Calu3 (cell line): ENCODE results near the gene WFIKKN2. TPM values are rescaled to one million over a fixed set of nuclear protein-coding genes. Genes with fewer than 3 reads are reported as not detected.

Experiments used
- BruUV-seq: library from RNA; stranded (reverse); fragments of 400-500 nt; replicated peaks from 2 replicates; lab custom pipeline; 2021; lab: Mats Ljungman, UMichigan
- CTCF ChIA-PET: fragments of 300-600 bp; sonication (Branson Sonifier 250); formaldehyde crosslinking; loops from one replicate; lab custom pipeline; 2022; ENCODE audit warnings: antibody characterized with exemption; lab: Charles Lee
- DNase-seq: peaks from one replicate; pipeline ENCODE4 v3.0.0; 2022
- H3K27ac Mint-ChIP-seq: one replicate; pipeline ENCODE4 v1.8.0; 2022; ENCODE audit warnings: mixed read lengths; ENCODE audit not compliant: unreplicated experiment
- H3K27me3 Mint-ChIP-seq: one replicate; pipeline ENCODE4 v1.8.0; 2022; ENCODE audit warnings: mixed read lengths; ENCODE audit not compliant: unreplicated experiment
- H3K36me3 Mint-ChIP-seq: one replicate; pipeline ENCODE4 v1.8.0; 2022; ENCODE audit warnings: mild to moderate bottlenecking, moderate library complexity, mixed read lengths; ENCODE audit not compliant: insufficient read depth, unreplicated experiment
- H3K4me1 Mint-ChIP-seq: one replicate; pipeline ENCODE4 v1.8.0; 2022; ENCODE audit warnings: mild to moderate bottlenecking, low read depth, mixed read lengths; ENCODE audit not compliant: unreplicated experiment
- H3K4me3 Mint-ChIP-seq: one replicate; pipeline ENCODE4 v1.8.0; 2022; ENCODE audit warnings: mild to moderate bottlenecking, low read depth, moderate library complexity, mixed read lengths; ENCODE audit not compliant: unreplicated experiment
- H3K9me3 Mint-ChIP-seq: one replicate; pipeline ENCODE4 v1.8.0; 2022; ENCODE audit warnings: low read depth, mixed read lengths; ENCODE audit not compliant: unreplicated experiment
- intact Hi-C: fragments of 100-400 bp; cut with micrococcal nuclease; formaldehyde crosslinking; loops from one replicate; pipeline ENCODE4 v1.10.0; 2022; ENCODE audit not compliant: unreplicated experiment
- total RNA-seq: library from RNA; stranded (reverse); gene quantifications from 2 replicates; pipeline ENCODE4 v1.2.3, GENCODE V29; 2022
- TF ChIP-seq, protein P1 (sequence below): fragments of 200-600 bp; IDR thresholded peaks from one replicate; pipeline ENCODE4 v1.8.0; 2022; ENCODE audit warnings: antibody characterized with exemption; ENCODE audit not compliant: unreplicated experiment

Gene WFIKKN2
- total RNA-seq, 1 experiment from 2014 or later = not detected

DNA sequence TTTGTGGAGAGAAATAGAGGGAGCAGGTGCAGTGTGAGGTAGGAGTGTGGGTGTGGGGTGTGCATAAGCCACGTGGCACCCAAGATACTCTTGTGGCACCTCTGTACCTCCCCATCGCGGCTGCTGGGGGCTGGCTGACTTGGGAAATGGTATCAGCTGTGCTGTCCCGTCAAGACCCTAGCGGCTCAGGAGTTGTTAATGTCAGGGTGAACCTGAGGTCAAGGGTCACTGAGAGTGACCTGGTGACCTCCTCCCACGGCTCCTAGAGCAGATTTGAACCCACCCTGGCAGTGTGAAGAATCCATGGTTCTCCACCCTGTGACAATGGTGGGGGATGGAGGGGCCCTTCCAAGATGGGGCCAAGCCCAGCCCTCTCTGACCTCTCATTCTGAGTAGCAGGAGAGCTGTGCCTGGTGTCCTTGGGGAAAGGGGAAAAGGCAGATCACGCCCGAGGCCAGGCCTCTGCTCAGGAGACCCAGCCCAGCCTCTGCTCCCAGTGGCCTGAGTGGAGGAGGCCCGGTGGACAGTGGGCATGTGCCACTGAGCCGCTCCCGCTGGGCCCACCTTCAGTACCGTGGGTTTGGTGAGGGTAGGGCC lies 3.0 kb upstream of the WFIKKN2 start:
- CTCF ChIA-PET = interaction anchor here (0.7 kb wide), 1 partner anchor 12 kb away, joined by 4 read pairs; no protein-coding TSS in a partner anchor
- H3K4me1 Mint-ChIP-seq = no peaks in the 10 kb centered on the region

DNA sequence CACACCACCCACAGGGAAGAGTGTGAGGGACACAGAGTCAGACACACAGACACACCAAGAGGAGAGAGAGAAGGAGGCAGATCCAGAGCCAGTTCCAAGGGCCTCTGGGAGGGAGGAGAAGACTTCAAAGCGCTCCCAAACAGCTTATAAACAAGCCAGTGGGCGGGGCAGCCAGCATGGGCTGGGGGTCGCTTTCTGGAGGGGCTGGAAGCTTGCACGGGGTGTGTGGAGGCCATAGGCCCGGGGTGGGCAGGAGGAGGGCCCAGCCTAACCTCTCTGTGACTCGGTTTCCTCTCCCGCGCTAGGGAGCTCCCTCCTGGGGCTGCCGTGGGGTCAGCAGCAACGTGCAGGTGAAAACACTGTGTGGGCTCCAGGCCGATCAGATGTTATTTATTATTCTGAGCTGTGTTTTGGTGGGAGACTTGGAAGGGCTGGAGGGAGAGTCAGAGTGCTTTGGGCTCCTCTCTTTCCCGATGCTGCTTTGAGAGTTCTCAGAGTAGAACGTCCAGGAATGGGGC lies 2.5 kb upstream of the WFIKKN2 start:
- intact Hi-C loops = no loop called here
- TF ChIP-seq, protein P1, sequence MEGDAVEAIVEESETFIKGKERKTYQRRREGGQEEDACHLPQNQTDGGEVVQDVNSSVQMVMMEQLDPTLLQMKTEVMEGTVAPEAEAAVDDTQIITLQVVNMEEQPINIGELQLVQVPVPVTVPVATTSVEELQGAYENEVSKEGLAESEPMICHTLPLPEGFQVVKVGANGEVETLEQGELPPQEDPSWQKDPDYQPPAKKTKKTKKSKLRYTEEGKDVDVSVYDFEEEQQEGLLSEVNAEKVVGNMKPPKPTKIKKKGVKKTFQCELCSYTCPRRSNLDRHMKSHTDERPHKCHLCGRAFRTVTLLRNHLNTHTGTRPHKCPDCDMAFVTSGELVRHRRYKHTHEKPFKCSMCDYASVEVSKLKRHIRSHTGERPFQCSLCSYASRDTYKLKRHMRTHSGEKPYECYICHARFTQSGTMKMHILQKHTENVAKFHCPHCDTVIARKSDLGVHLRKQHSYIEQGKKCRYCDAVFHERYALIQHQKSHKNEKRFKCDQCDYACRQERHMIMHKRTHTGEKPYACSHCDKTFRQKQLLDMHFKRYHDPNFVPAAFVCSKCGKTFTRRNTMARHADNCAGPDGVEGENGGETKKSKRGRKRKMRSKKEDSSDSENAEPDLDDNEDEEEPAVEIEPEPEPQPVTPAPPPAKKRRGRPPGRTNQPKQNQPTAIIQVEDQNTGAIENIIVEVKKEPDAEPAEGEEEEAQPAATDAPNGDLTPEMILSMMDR = no peak
- no peak overlapping the region for H3K27ac Mint-ChIP-seq
- no peak for DNase-seq
- no peak overlapping the region for H3K4me3 Mint-ChIP-seq
- no peaks in the 10 kb centered on the region for H3K4me1 Mint-ChIP-seq
- BruUV-seq = no TSS peak
- no peaks in the 10 kb centered on the region for H3K9me3 Mint-ChIP-seq
- CTCF ChIA-PET = no interaction called here
- H3K36me3 Mint-ChIP-seq = no peaks in the 10 kb centered on the region
- H3K27me3 Mint-ChIP-seq = peaks cover 60% of the 10 kb centered on the region

More for the DNA sequence above, 3.0 kb upstream of the WFIKKN2 start:
- no peaks in the 10 kb centered on the region for H3K9me3 Mint-ChIP-seq
- intact Hi-C loops = no loop called here
- no TSS peak for BruUV-seq
- H3K27me3 Mint-ChIP-seq = peaks cover 58% of the 10 kb centered on the region
- no peak for DNase-seq
- H3K4me3 Mint-ChIP-seq = no peak overlapping the region
- no peak overlapping the region for H3K27ac Mint-ChIP-seq
- TF ChIP-seq, protein P1 = no peak
- no peaks in the 10 kb centered on the region for H3K36me3 Mint-ChIP-seq

DNA sequence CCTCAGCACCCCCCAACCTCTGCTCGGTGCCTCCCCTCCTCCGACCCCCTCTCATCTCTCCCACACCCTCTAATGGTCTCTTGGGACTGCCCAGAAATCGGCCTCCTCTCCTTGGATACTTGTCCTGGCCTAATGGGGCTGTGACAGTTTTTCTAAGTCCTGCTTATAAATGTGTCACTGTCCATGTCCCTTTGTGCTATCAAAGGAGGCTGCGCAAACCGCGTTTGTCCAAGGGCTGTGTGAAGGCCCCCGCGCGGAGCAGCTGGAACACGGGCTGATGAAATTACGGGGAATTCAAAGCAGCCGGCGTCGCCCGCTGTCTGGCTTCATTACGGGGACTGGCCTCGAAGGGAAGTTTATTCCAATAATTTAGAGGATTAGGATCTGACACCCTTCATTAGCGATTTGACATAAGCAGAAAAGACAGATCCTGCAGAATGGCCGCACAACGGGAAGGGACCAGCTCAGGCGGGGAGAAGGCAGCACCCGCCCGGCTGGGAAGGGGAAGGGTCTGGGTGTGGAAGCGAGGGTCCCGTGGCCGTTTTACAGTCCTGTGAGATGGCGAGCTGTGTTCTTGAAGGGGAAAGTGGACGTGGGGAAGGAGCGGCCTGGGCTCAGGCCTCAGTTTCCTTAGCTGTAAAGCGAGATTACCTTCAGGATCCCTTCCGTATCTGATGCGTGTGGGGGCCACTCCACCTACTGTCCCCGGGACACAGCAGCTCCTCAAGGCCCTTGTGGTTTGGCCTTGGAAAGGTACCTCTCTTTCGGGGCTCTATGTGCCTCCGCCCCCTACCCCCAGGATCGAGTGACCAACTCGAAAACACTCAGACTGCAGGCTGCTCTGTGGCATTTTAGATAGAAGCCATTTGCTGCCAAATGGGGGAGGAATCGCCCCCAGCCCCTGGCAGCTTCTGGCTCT lies 1.6 kb upstream of the WFIKKN2 start:
- peaks cover 55% of the 10 kb centered on the region for H3K27me3 Mint-ChIP-seq
- intact Hi-C loops = no loop called here
- TF ChIP-seq, protein P1 = no peak
- CTCF ChIA-PET = interaction anchor here (1.9 kb wide), 1 partner anchor 51 kb away, joined by 6 read pairs; no protein-coding TSS in a partner anchor
- no peak for DNase-seq
- H3K4me1 Mint-ChIP-seq = no peaks in the 10 kb centered on the region
- BruUV-seq = no TSS peak
- no peak overlapping the region for H3K4me3 Mint-ChIP-seq
- H3K9me3 Mint-ChIP-seq = no peaks in the 10 kb centered on the region
- no peaks in the 10 kb centered on the region for H3K36me3 Mint-ChIP-seq
- H3K27ac Mint-ChIP-seq = no peak overlapping the region

DNA sequence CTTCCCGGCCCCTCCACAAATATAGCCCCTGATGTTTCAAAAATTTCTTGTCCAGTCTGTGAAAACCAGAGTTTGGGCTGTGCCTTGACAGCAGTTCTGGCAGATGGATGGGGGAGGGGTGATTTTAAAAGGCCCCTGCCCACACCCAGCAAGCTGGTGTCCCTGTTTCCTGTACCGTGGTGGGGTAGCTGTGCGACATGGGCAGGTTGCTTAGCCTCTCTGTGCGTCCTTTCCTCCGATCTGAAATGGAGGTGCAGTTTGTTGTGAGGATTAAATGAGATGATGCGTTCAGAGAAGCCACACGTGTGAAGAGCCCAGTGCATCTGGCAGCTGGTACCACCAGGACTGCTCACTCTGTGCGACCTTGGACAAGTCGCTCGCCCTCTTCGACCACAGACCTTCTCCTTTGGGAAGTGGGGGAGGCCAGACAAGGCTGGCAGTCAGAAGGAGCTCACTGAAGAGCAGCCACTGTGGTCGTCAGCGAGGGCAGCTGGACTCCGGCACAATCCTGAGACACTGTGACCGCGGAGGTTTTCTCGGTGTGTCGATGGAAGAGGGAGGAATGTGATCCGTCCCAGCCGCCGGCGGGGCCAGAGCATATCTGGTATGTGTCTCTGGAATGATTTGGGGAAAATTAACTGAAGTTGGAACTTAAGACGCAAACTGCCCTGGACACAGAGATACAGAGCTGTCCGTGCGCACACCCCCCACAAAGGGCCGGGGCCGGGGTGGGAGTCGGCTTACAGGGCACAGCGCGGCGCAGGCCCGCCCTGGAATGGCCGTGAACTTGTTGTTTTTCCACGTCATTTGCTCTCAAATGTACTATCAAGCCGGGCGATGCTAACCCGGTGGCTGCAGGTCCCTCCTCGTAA lies 721 bp upstream of the WFIKKN2 start:
- no TSS peak for BruUV-seq
- H3K4me3 Mint-ChIP-seq = peak overlapping the region; percentile 50
- TF ChIP-seq, protein P1 = no peak
- no peak overlapping the region for H3K27ac Mint-ChIP-seq
- H3K9me3 Mint-ChIP-seq = no peaks in the 10 kb centered on the region
- CTCF ChIA-PET = interaction anchor here (0.6 to 1.9 kb wide), 5 partner anchors 18 to 293 kb away, joined by 3 to 6 read pairs (median 3); no protein-coding TSS in a partner anchor
- no peaks in the 10 kb centered on the region for H3K4me1 Mint-ChIP-seq
- DNase-seq = no peak
- intact Hi-C loops = no loop called here
- no peaks in the 10 kb centered on the region for H3K36me3 Mint-ChIP-seq
- H3K27me3 Mint-ChIP-seq = peaks cover 52% of the 10 kb centered on the region
